CD4-positive, alpha-beta T cell (primary cell): Measurements from ENCODE around the gene C3orf38. TPM values are rescaled to one million over a fixed set of nuclear protein-coding genes. Genes with fewer than 3 reads are reported as not detected.

ENCODE experiments used
- ATAC-seq: fragments of 200-7000 bp; cut with Tn5 transposase; one replicate; pipeline ENCODE4 v1.10.0; 2022; ENCODE audit warnings: mild to moderate bottlenecking; ENCODE audit not compliant: poor library complexity
- CTCF ChIA-PET: fragments of 350-600 bp; sonication (Branson Sonifier 250); formaldehyde crosslinking; loops from one replicate; lab custom pipeline; 2021; ENCODE audit warnings: antibody characterized with exemption, inconsistent platforms; lab: Charles Lee
- POLR2A ChIA-PET: fragments of 350-600 bp; sonication (Branson Sonifier 250); formaldehyde crosslinking; loops from one replicate; lab custom pipeline; 2021; ENCODE audit warnings: antibody characterized with exemption, inconsistent platforms; lab: Charles Lee
- DNase-seq, 14 experiments: peaks; one replicate each; pipeline ENCODE4 v3.0.0-alpha.2; 2013 to 2020; ENCODE audit warnings: mixed read lengths in 2 of 14
- H3K27ac ChIP-seq, 2 donors: one replicate each; pipeline versions ENCODE4 v1.5.1 to v1.7.0; 2013; ENCODE audit warnings: low read length in 2 of 2, low read depth in 1 of 2, mild to moderate bottlenecking in 1 of 2
- H3K27me3 ChIP-seq, 2 experiments: 1 replicate in 1 of 2; 2 replicates in 1 of 2; pipeline versions ENCODE4 v1.6.1 to v1.7.0; 2013; ENCODE audit warnings: low read length in 2 of 2, control low read depth in 1 of 2, mild to moderate bottlenecking in 1 of 2, moderate library complexity in 1 of 2; ENCODE audit not compliant: insufficient read depth in 2 of 2, control insufficient read depth in 1 of 2
- H3K36me3 ChIP-seq: one replicate; pipeline ENCODE4 v1.6.1; 2013; ENCODE audit warnings: low read length, control low read depth; ENCODE audit not compliant: insufficient read depth
- H3K4me1 ChIP-seq: one replicate; pipeline ENCODE4 v1.6.1; 2013; ENCODE audit warnings: low read length, control low read depth; ENCODE audit not compliant: insufficient read depth
- H3K4me3 ChIP-seq: one replicate; pipeline ENCODE4 v1.5.1; 2013; ENCODE audit warnings: mild to moderate bottlenecking, low read length, moderate library complexity
- H3K9me3 ChIP-seq, 2 experiments: 1 replicate in 1 of 2; 2 replicates in 1 of 2; pipeline versions ENCODE4 v1.6.1 to v1.7.0; 2013; ENCODE audit warnings: low read length in 2 of 2, mild to moderate bottlenecking in 2 of 2, control low read depth in 1 of 2, moderate library complexity in 1 of 2; ENCODE audit not compliant: control insufficient read depth in 1 of 2, insufficient read depth in 1 of 2
- H3K27ac Mint-ChIP-seq: one replicate; pipeline ENCODE4 v1.8.0; 2020; ENCODE audit warnings: mixed read lengths
- H3K27me3 Mint-ChIP-seq: one replicate; pipeline ENCODE4 v1.8.0; 2021; ENCODE audit warnings: mixed read lengths
- H3K36me3 Mint-ChIP-seq: one replicate; pipeline ENCODE4 v1.8.0; 2021; ENCODE audit warnings: low read depth, mixed read lengths
- H3K4me1 Mint-ChIP-seq: one replicate; pipeline ENCODE4 v1.8.0; 2021; ENCODE audit warnings: low read depth, mixed read lengths
- H3K4me3 Mint-ChIP-seq: one replicate; pipeline ENCODE4 v1.8.0; 2020; ENCODE audit warnings: mild to moderate bottlenecking, mixed read lengths
- H3K9me3 Mint-ChIP-seq: one replicate; pipeline ENCODE4 v1.8.0; 2020; ENCODE audit warnings: mixed read lengths
- intact Hi-C, 2 experiments: fragments of 100-400 bp; cut with DNase I in 1 of 2; cut with micrococcal nuclease in 1 of 2; formaldehyde crosslinking; loops; one replicate each; pipeline versions ENCODE4 v1.15.1 to v1.9.0; 2023 to 2025; cut with DNase I, micrococcal nuclease
- polyA plus RNA-seq, 2 donors: library from polyadenylated mRNA; unstranded; fragments of 120-200 nt; gene quantifications; one replicate each; pipeline ENCODE4 v1.2.1, GENCODE V29; 2013
- total RNA-seq, 174 experiments: library from RNA in 2 of 174; stranded (reverse) in 2 of 174; gene quantifications; one replicate each; pipeline ENCODE4 v1.2.3 and lab custom pipeline; 2021 to 2026
- TF ChIP-seq, protein P1 (sequence below): fragments of 200-600 bp; IDR thresholded peaks from one replicate; pipeline ENCODE4 v1.8.0; 2022; ENCODE audit warnings: antibody characterized with exemption, mild to moderate bottlenecking

C3orf38 gene
- total RNA-seq, result 10 to 100 TPM; 45.9 to 52.9 TPM
- 16.0 TPM for polyA plus RNA-seq (2013, experiment 1 of 2)
- 22.1 TPM for polyA plus RNA-seq (2013, experiment 2 of 2)
- total RNA-seq (lab: John Stamatoyannopoulos, UW), result 29.7 to 86.8 (median 50.1) reads per million in 172 experiments

DNA sequence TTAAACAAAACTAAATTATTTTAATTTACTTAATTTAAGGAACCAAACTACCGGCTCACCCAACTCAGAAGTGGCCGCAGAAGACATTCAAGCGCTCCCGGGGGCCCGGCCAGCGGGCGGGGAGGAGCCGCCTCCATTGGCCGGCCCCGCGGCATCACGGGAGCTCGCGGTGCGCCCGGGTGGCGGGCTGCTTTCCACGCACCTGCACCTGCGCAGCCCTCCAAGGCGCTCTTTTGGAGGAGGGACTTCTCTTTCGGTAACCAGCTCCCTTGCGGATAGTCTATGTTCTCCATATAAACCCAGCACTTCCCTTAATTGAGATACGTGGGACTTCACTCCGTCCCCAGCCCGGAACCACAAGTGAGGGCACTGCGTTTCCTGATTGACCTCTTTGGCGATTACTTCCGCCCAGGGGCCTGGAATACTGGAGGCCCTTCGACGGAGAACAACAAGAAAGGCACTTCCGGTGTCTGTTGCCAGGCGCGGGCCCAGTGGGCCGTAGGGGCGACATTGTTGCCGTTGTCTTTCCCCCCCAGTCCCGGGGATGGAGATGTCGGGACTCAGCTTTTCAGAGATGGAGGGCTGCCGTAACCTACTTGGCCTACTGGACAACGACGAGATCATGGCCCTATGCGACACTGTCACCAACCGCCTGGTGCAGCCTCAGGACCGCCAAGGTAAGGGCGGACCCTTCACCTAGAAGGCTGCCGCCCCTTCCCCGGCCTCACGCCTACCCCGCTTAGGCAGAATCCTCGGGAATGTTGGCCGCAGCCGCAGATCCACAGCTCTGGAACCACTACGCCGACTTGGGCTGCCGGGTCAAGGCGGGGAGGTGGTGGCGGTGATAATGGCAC lies at the start of gene C3orf38:
Gene C3orf38 (plus strand): TSS at position 451 of the 854 bp plus-strand sequence. CDS start 94 bp downstream, at position 545.
- peaks cover 38% of the 10 kb centered on the region for H3K36me3 Mint-ChIP-seq
- H3K27me3 Mint-ChIP-seq, result no peaks in the 10 kb centered on the region
- H3K27me3 ChIP-seq, result no peaks in the 10 kb centered on the region
- intact Hi-C loops, result loop anchor here (1.0 to 5.0 kb wide), 3 partner anchors 91 to 922 kb away; partner anchors contain the start of genes CGGBP1 (in 1 of the 2), CHMP2B (in 1 of the 2) and ZNF654 (in 1 of the 2)
- TF ChIP-seq, protein P1, sequence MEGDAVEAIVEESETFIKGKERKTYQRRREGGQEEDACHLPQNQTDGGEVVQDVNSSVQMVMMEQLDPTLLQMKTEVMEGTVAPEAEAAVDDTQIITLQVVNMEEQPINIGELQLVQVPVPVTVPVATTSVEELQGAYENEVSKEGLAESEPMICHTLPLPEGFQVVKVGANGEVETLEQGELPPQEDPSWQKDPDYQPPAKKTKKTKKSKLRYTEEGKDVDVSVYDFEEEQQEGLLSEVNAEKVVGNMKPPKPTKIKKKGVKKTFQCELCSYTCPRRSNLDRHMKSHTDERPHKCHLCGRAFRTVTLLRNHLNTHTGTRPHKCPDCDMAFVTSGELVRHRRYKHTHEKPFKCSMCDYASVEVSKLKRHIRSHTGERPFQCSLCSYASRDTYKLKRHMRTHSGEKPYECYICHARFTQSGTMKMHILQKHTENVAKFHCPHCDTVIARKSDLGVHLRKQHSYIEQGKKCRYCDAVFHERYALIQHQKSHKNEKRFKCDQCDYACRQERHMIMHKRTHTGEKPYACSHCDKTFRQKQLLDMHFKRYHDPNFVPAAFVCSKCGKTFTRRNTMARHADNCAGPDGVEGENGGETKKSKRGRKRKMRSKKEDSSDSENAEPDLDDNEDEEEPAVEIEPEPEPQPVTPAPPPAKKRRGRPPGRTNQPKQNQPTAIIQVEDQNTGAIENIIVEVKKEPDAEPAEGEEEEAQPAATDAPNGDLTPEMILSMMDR, result no peak
- peak within 1 kb of the TSS; percentile 87 for H3K4me3 ChIP-seq
- H3K9me3 Mint-ChIP-seq, result no peaks in the 10 kb centered on the region
- H3K27ac Mint-ChIP-seq, result peak within 1 kb of the TSS; percentile 99
- CTCF ChIA-PET, result interaction anchor here (0.9 to 1.9 kb wide), 2 partner anchors 36 to 91 kb away, joined by 4 to 7 read pairs; partner anchors contain the start of genes CGGBP1 and ZNF654
- no peaks in the 10 kb centered on the region for H3K9me3 ChIP-seq
- POLR2A ChIA-PET, result interaction anchor here (0.8 to 4.8 kb wide), 22 partner anchors 10 to 925 kb away, joined by 3 to 124 read pairs (median 4); partner anchors contain the start of genes CGGBP1, CHMP2B and ZNF654
- H3K4me3 Mint-ChIP-seq, result peak within 1 kb of the TSS; percentile 99
- peak within 1 kb of the TSS; percentile 83 to 86 for H3K27ac ChIP-seq
- ATAC-seq (peak; percentile 94), DNase-seq (peak; percentile 61 to 90 (median 76))
- peaks cover 40% of the 10 kb centered on the region for H3K4me1 Mint-ChIP-seq
- H3K4me1 ChIP-seq, result peaks cover 19% of the 10 kb centered on the region
- peaks cover 12% of the 10 kb centered on the region for H3K36me3 ChIP-seq

DNA sequence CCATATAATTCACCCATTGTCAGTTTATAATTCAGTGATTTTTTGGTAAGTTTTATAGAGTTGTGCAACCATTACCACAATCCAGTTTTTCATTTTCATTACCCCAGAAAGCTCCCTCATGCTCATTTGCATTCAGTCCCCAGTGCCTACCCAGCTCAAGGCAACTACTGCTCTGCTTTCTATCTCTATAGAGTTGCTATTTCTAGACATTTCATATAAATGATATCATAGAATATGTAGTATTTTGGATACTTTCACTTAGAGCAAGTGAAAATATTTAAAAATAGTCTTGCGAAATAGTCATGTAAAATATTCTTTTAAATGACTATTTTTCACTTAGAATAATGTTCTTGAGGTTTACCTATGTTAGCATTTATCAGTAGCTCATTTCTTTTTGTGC lies 48.6 kb upstream of the C3orf38 start:
- Histone ChIP-seq H3K9me3 (no peaks in the 10 kb centered on the region), H3K4me1 (no peaks in the 10 kb centered on the region), H3K27me3 (no peaks in the 10 kb centered on the region), H3K36me3 (peaks cover 9% of the 10 kb centered on the region), H3K4me3 (no peak overlapping the region), H3K27ac (no peak overlapping the region)
- ATAC-seq (no peak), DNase-seq (no peak)
- peaks cover 66% of the 10 kb centered on the region for H3K36me3 Mint-ChIP-seq
- H3K27ac Mint-ChIP-seq, result no peak overlapping the region
- intact Hi-C loops, result loop anchor here in 1 of 2 experiments (5.0 kb wide), 1 partner anchor 39 kb away; no protein-coding TSS in a partner anchor
- CTCF ChIA-PET, result interaction anchor here (1.0 kb wide), 1 partner anchor 12 kb away, joined by 5 read pairs; no protein-coding TSS in a partner anchor
- H3K4me3 Mint-ChIP-seq, result no peak overlapping the region
- peaks cover 21% of the 10 kb centered on the region for H3K4me1 Mint-ChIP-seq
- peaks cover 3% of the 10 kb centered on the region for H3K9me3 Mint-ChIP-seq
- H3K27me3 Mint-ChIP-seq, result no peaks in the 10 kb centered on the region
- TF ChIP-seq, protein P1, result no peak
- POLR2A ChIA-PET, result interaction anchor here (1.2 kb wide), 1 partner anchor 42 kb away, joined by 4 read pairs; the partner anchor contains the start of genes CGGBP1 and ZNF654

DNA sequence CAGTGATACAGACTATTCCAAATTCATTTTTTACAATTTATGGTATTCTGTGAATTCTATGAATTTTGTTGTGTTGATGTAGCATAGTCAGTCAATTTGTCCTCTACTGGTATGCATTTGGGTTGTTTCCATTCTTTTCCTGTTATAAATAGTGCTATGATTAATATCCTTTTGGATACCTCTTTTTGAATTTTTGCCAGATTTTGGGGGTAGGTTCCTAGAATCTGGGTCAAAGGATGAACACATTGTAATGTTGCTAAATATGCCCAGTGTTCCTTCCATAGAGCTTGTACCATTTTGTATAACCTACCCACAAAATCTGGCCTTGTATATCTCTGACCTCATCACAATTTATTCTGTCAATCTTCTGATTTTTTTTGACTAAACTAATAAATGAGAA lies 44.4 kb upstream of the C3orf38 start:
- CTCF ChIA-PET, result no interaction called here
- peaks cover 35% of the 10 kb centered on the region for H3K4me1 Mint-ChIP-seq
- TF ChIP-seq, protein P1, result no peak
- ATAC-seq, result no peak
- intact Hi-C loops, result loop anchor here in 1 of 2 experiments (5.0 kb wide), 1 partner anchor 98 kb away; no protein-coding TSS in a partner anchor
- H3K36me3 ChIP-seq, result no peaks in the 10 kb centered on the region
- peak overlapping the region; percentile 63 for H3K27ac Mint-ChIP-seq
- no peak for DNase-seq
- no peaks in the 10 kb centered on the region for H3K27me3 Mint-ChIP-seq
- POLR2A ChIA-PET, result no interaction called here
- H3K4me3 Mint-ChIP-seq, result no peak overlapping the region
- H3K9me3 Mint-ChIP-seq, result peaks cover 3% of the 10 kb centered on the region
- no peak overlapping the region for H3K27ac ChIP-seq
- H3K9me3 ChIP-seq, result no peaks in the 10 kb centered on the region
- no peak overlapping the region for H3K4me3 ChIP-seq
- H3K36me3 Mint-ChIP-seq, result peaks cover 29% of the 10 kb centered on the region
- no peaks in the 10 kb centered on the region for H3K27me3 ChIP-seq
- no peaks in the 10 kb centered on the region for H3K4me1 ChIP-seq
